CD4-positive, alpha-beta T cell treated with Interferon gamma for 1 hour (primary cell): ENCODE measurements around the gene NCBP3.
A peak's percentile ranks its signal among the peaks of the same experiment; 100 is the strongest.
"Not testable (repeated sequence)": the region's sequence is repeated elsewhere in the genome, so short reads cannot be mapped to it uniquely, and the experiment has no call there.

Experiments used
- DNase-seq: peaks from one replicate; pipeline ENCODE4 v3.0.0-alpha.2; 2020

The NCBP3 gene

DNA sequence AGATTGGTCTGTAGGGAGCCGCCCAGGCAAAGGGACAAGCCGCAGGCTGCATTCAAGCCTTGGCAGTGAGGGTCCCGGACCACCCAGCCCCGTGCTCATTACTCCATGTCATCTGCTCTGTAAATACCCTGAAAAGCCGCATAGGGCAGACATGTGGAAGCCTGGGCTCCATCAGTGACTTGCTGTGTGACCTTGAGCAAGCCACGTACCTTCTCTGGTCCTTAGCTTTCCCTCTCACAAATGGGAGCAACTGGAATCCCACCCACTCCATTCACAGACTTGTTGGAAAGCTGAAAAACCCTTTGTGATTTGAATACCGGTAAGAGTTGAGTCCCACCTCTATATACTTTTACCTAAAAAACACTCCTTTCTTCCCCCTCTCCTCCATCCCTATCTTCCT, 34.9 kb upstream of the NCBP3 start:
- DNase-seq = no peak

DNA sequence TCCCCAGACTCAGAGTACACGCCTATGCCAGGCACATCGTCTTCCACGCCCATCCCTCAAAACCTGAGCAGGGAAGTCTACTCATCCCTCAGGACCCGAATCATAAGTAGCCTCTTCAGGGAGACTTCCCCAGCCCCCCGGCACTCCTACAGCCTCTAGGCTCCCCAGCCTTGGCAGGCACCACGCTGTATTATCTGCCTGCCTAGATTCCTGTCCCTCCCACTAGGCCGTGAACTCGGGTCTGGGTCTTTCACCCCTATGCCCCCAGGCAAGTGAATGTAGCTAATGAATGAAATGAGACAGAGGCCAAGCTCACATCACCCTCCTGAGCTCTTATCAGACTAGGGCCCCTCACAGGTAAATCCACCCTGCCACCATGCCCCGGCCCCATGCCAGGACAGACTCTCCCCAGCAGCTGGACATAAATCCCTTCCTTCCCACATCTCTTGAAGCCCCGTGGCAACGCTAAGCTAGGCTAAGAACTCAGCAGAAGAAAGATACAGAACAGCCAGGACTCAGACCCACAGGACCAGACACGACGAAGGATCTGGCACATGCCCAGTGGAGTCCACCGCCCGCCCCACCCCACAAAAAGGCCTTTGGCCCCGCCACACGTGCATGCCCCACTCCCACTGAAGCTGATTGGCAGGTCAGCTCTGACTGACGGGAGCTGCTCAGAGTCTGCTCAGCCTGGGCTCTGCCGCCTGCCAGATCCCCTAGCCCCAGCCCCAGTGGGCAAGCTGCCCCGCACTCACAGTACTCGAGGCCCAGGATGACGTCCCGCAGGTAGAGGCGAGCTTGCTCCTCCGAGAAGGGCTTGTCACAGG, 33.8 kb upstream of the NCBP3 start:
- DNase-seq = no peak

DNA sequence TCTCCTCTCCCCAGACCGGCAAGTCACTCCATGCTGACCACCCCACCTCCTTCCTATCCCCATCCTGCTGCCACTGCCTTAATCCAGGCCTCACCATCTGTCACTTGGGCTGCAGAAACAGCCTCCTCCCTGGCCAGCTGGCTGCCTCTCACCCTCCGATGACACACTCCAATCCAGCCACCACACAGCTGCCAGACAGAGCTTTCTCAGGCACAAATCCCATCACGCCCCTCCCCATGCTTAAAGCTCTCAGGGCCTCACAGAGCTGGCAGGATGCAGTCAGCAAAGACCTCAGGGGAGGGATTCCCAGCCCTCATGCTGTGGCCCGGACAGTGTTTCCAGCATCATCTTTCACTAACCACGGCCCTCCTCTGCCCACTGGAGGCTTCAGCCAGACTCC, 33.1 kb upstream of the NCBP3 start:
- no peak for DNase-seq

DNA sequence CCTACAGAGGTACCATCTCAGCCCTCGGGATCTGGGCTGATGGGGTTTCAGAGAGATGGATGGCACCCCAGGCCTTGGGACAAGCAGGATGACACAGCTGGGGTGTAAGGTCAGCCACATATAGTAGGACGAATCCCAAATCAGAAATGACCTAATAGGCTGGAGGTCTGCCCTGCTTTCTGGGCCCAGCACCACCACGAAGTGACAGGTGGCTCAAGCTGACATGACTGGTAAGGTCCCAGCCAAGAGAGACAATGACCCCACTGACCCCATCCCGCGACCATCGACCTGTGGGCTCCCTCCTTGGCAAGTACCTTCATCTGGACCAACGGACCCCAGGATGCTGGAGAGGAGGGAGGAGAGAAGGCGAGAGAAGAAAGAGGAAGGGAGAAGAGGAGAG, 31.2 kb upstream of the NCBP3 start:
- DNase-seq = no peak

DNA sequence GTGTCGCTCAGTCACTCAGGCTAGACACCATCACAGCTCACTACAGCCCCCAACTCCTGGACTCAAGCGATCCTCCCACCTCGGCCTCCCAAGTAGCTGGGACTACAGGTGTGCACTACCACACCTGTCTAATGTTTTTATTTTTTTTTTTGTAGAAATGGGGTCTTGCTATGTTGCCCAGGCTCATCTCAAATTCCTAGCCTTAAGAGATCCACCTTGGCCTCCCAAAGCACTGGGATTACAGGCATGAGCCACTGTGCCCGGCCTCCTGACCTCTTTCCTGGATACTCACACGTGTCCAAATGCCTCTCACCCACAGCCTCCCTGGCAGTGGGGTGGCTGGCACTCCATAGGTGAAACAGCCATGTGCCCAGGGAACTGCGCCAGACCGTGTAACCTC, 29.3 kb upstream of the NCBP3 start:
- no peak for DNase-seq

DNA sequence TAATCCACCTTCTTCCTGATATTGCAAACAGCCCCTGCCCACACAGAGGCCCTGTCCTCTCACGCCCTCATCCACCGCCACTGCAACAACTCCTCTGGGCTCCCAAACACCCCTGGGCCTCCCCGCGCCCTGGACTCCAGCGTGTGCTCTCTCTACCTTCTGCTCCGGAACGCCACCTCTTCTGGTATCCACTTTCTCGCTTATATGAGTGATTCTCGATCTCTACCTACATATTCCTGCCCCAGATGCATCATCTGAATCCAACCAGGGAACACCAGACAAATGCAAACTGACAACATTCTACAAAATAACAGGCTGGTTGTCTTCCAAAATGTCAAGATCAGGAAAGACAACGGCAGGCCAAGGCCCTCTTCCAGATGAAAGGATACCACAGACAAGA, 27.8 kb upstream of the NCBP3 start:
- DNase-seq = no peak

DNA sequence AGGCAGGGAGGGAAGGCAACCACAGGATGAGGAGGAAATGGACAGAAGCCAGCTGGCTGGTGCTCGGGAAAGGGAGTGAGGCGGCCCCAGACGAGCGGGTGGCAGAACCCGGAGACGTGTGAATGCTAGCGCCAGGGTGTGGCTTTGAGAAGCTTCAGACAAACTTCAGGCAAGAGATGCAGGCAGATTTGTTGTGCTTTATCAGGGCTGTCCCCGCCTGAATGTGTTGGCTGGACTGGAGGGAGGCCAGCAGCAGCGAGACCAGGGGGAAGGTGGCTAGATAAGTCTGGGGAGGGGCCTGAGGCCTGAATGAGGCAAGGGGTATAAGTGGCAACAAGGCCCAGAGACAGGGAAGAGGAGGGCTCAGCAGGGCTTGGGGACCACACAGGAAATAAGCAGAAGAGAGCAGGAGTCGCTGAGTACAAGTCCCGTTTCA, 24.8 kb upstream of the NCBP3 start:
- peak; percentile 18 for DNase-seq

DNA sequence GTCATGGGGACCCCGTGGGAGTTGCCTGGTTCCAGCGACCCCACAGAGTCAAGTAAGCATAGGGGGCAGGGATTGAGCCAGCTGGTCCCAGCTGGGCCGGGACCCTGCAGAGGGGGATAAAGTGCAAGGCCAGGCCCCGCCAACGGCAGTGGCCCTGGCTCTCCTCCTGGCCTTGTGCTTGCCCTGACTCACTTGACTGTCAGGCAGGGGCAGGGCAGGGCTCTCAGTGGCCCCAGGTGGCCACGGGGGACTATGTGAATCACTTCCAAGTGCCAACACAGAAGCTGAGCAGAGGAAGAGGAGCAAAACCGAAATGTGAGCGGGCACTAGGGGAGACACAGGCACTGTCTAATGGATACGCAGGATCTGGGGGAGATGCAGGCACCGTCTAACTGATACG, 21.6 kb upstream of the NCBP3 start:
- no peak for DNase-seq

DNA sequence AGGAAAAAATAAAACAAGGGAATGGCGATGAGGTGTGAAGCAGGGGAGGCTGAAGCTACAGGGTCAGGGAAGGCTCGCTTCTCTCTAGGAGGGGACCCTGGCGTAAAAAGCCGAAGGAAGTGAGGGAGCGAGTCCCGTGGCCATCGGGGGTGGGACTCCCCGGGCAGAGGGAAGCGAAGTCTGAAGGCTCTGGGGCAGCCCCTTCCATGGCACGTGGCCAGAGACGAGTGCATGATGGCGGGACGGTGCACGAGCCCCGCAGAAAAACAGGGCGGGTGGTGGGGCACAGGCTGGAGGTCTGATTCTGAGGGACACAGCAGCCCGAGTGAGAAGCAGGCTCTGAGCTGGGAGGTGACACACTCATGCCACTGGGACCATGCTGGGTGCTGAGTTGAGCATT, 21.1 kb upstream of the NCBP3 start:
- no peak for DNase-seq

DNA sequence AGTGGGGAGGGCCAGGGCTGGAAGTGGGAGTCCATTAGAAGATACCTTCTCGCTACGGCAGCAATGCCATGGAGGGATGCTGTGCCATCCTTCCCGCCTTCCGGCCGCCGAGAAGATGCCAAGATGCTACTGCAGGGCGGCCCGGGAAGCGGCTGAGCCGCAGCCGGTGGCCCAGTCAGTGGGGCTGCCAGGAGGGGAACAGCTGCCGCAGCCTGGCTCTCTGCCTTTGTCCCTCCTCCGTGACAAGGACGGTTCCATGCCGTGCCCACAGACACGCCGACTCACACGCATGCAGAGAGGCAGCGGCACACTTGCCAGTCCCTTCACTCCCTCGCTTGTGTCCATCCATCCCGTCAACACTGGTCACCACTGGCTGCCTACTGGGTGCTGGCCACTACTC, 20.2 kb upstream of the NCBP3 start:
- DNase-seq = no peak

DNA sequence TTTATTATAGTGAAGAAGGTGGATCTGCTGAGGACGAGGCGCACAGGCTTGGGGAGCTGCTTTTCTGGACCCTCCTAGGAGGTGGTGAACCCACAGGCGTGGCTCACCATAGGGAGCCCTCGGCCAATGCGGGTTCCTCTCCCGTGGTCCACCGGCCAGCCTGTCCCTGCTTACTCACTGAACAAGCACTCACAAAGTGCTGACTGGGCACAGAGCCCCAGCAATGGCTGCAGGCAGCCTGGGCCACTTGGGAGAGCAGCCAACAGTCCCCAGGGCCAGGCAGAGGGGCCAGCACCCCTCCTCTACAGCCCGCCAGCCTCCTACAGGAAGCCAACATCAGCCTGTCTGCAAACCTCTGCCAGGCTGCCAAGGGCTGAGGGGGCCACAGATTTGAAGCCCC, 19.1 kb upstream of the NCBP3 start:
- no peak for DNase-seq

DNA sequence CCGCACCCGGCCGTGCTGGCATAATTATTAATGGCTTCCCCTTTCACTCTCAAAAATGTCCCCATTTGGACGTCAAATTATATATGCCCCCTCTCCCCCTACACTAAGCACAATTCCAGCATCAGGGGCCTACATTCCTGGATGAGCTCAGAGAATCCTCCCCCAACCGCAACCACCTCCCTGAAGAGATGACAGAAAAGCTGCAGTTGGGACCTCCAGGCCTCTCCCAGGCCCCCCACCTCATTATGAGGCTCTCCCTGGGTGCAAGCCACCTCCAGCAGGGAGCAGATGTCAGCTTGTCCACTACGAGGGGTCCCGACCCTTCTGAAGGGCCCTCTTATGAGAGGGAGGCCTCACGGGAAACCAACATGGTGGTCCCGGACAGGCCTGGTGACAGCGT, 18.5 kb upstream of the NCBP3 start:
- DNase-seq = no peak

DNA sequence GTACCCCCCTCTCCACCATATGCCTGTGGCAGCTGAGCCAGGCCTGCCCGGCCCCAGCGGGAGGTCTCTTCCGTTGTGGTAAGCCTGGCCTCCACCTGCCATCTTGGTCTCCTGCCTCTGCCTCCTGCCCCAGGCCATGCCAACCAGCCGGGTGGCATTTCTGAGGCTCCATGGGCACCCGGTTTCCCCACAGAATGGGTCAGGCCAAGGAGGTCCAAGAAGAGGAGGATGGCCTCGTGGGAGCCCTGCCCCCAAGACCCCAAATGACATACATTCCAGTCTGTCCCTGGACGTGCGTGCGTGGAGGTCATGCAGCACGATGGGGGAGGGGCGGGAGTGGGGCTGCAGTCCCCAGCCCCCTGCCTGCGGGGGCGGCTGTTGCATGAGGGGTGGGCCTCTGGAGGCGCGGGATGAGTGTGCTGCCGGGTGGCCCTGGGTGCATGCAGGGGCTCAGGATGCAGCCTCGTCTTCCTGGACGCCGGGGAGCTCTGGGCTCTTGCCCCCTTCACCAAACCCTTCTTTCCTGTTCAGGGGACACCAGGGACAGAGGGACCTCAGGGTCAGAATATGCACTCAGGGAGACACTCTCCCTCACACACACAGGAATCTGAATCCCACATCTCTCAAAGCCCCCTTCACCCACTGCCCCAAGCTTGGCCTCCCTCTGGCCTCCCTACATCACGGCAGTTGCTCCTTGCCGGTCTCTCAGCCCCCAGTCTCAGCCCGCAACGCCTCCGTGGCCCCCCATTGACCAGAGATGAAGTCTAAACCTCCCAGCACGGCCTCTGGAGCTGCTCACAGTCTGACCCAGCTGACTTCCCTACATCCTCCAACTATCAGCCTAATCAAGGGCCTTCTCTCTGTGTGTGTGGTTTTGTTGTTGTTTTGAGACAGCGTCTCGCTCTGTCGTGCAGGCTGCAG, 16.0 kb upstream of the NCBP3 start:
- DNase-seq = no peak

DNA sequence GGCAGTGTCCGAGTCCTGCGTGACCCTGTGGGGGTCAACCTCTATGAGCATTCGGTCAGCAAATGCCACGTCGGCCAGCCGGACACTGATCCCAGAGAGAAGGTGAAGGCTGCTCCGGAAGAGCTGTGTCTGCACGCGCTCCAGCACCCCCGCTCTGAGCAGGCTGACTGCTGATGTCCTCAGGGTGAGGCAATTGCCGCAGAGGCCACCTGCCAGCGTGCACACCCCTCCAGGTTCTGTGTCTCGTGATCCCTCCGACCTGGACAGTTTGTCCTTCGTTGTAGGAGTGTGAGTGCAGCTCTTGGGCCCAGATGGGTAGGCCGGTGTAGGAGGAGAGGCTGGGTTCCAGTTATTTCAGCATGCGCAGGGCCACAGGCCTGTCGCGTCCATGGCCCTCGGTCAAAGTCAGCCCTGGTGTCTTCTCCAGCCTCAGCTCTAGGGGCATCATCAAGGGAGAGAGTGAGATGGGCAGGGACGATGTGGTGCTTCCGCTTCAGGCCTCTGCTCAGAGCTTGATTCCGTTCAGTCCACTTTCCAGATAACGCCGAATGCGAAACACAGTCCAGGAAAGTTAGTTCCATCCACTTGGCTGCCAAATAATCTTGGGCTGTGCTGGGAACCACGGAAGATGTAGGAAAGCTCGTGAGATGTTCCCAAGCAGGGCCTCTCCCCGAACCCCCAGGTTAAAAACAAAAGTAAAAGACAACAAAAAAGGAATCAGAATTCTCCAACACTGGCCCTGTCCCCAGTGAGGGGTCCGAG, 15.1 kb upstream of the NCBP3 start:
- no peak for DNase-seq

DNA sequence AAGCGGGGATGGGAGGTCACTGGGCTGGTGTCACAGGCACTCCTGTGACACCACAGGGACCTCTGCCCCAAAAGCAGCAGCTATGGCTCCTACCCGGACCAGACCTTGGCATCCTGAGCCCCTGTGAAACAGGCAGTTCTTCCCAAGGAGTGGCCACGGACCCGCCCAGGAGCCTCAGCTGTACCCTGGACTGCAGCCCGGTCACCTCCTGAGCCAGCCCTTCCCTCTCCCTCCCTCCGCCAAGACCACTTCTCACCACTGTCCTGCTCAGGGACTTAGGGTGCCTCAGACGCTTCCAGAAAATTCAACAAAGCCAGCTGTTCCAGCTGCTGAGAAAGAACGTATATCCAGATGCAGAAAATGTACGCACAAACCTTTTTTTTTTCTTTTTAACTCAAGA, 13.9 kb upstream of the NCBP3 start:
- DNase-seq = no peak

DNA sequence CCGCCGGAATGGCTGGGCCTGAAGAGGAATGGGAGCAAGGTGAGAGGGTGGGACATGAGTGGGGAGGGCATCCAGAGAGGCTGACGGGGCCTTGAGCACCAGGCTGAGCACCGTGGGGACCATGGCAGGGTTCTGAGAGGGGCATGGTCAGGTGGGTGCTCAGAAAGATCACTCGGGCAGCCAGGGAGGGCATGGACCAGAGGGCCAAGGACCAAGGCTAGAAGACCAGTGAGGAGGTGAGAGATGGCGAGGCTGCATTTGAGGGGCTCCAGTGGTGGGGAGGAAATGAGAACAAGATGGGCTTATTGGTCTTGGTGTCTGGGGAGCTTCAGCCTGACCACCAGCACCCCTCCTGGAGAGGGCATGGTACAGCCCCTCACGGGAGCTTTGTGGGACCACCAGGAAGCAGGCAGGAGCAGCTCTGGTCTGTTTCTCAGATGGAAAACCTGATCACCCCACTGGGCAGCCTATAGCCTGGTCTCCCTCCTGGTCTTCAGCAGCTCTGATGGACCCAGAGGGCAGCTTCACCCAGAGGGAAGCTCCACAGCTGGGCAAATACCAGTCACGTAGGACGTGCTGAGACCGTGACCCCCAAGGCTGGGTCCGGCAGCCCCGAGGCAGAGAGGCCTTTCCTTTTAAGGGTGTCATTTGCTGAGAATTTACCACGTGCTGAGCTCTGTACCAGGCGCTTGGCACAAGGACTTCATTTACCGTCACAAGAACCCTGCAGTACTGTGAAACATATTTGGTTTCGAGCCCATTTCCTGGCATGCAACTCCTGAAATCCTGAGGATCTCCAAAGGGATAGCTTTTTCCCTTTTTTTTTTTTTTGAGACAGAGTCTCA, 11.4 kb upstream of the NCBP3 start:
- DNase-seq = no peak

DNA sequence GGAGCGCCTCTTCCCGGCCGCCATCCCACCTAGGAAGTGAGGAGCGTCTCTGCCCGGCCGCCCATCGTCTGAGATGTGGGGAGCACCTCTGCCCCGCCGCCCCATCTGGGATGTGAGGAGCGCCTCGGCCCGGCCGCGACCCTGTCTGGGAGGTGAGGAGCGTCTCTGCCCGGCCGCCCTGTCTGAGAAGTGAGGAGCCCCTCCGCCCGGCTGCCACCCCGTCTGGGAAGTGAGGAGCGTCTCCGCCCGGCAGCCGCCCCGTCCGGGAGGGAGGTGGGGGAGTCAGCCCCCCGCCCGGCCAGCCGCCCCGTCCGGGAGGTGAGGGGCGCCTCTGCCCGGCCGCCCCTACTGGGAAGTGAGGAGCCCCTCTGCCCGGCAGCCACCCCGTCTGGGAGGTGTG, 8.2 kb upstream of the NCBP3 start:
- not testable (repeated sequence) for DNase-seq

DNA sequence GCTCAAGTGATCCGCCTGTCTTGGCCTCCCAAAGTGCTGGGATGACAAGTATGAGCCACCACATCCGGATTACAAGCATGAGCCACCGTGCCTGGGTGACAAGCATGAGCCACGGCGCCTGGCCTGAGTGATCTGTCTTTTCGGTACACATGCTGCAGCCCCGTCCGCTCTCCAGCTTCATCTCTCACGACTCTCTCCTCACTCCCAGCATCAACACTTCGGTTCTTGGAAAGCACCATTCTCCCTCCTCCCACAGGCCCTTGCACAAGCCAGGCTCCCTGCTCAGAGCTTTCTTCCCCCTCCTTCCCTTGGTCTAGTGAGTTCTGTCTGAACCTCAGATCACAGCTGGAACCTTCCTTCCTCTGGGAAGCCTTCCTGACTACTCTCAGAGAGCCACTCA, 6.5 kb upstream of the NCBP3 start:
- DNase-seq = no peak

DNA sequence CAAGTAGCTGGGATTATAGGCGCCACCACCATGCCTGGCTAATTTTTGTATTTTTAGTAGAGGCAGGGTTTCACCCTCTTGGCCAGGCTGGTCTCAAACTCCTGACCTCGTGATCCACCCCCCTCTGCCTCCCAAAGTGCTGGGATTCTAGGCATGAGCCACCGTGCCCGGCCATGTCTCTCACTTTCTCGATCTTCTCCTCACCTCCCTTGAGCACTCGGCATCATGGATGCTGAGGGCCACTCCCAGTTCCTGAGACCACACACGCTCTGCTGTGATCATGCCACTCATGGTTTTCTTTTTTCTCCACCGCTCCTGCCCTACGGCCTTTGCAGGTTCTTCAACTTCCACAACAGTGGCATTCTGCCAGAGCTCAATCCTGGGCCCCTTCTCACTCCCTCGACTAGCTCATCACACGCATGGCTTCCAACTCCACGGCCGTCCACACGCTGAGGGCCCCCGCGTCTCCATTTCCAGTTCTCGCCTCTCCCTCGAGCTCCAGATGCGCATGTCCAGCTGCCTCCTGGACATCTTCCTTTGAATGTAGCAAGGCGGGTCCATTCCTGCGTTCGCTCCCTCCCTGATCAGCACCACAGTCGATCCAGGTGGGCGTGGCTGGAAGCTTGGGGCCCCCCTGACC, 5.5 kb upstream of the NCBP3 start:
- DNase-seq = no peak

DNA sequence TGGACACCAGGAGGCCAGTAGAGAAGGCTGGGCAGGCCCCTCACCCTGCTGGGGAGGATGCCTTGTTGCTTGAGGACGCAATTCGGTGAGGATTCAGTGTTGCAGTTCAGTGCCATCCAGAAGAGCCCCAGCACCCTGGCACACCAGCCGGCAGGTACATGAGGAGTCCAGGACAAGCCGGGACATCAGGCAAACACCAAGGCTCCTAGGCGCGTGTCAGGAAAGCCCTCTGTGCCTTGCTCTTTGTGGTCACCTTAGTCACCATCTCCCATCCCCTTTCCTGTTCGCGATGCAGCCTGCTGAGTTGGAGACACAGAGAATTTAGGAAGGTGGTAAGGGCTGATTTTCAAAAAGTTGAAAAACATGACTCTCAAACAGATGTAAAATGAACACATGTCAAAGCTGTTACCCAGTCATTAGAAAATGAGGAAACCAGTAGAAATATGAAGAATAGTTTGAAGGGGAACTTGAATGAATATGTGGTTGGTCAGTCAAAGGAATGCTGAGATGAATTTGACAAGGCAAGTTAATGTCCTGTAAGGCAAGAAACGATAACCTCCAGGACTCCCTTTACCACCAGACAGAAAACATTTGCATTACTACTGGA, 2.3 kb upstream of the NCBP3 start:
- DNase-seq = no peak

DNA sequence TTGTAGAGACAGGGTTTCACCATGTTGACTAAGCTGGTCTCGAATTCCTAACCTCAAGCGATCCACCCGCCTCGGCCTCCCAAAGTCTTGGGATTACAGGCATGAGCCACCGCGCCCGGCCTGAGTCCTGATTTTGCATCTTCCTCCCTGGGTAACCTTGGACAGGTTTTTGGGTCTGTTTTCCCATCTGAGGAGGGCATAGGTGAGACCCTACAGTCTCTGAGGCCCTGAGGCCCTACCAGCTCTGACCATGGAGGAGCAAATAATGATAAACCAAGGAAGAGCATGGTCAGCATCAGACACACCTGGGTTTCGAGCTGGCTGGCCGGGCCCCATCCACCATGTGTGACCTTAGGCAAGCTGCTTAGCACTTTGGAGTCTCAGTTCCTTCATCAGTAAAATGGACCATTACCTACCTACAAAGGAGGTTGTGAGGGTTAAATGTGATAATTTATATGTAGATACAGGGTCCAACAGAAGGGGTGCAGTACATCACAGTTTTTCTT, 1.2 kb upstream of the NCBP3 start:
- no peak for DNase-seq
